Right hindlimb (tissue), 1 donor: Measurements from ENCODE around the gene FARP1.

Experiments used
- DNase-seq: peaks from one replicate; pipeline ENCODE4 v3.0.0-alpha.2; 2018

The FARP1 gene

GRCh38 chr13:98293103-98293502, 150.2 kb downstream of the FARP1 start:
- DNase-seq: no peak

- DNase-seq: no peak
Measured at GRCh38 chr13:98293570-98294142, 150.8 kb downstream of the FARP1 start.

- no peak for DNase-seq
Measured at GRCh38 chr13:98295371-98295770, 152.5 kb downstream of the FARP1 start.

- peak; percentile 3 for DNase-seq
Measured at GRCh38 chr13:98297051-98297450, 154.2 kb downstream of the FARP1 start.

- DNase-seq: peak; percentile 1
Measured at GRCh38 chr13:98297745-98298144, 154.9 kb downstream of the FARP1 start.

- DNase-seq: peak; percentile 20
Measured at GRCh38 chr13:98298599-98298998, 155.7 kb downstream of the FARP1 start.

GRCh38 chr13:98299235-98299965, 156.5 kb downstream of the FARP1 start:
- DNase-seq: no peak

- no peak for DNase-seq
Measured at GRCh38 chr13:98299966-98300350, 157.1 kb downstream of the FARP1 start.

- DNase-seq: peak; percentile 55
Measured at GRCh38 chr13:98300956-98301641, 158.2 kb downstream of the FARP1 start.

- peak; percentile 16 for DNase-seq
Measured at GRCh38 chr13:98301721-98302120, 158.8 kb downstream of the FARP1 start.

- DNase-seq: peak; percentile 16
Measured at GRCh38 chr13:98303858-98304257, 161.0 kb downstream of the FARP1 start.

- no peak for DNase-seq
Measured at GRCh38 chr13:98305670-98306069, 162.8 kb downstream of the FARP1 start.

- no peak for DNase-seq
Measured at GRCh38 chr13:98307463-98308085, 164.7 kb downstream of the FARP1 start.

- no peak for DNase-seq
Measured at GRCh38 chr13:98308086-98308911, 165.4 kb downstream of the FARP1 start.

- no peak for DNase-seq
Measured at GRCh38 chr13:98309569-98310335, 166.9 kb downstream of the FARP1 start.

GRCh38 chr13:98310485-98311199, 167.7 kb downstream of the FARP1 start:
- no peak for DNase-seq

- no peak for DNase-seq
Measured at GRCh38 chr13:98311200-98311548, 168.3 kb downstream of the FARP1 start.

- no peak for DNase-seq
Measured at GRCh38 chr13:98312606-98313005, 169.7 kb downstream of the FARP1 start.

- no peak for DNase-seq
Measured at GRCh38 chr13:98313023-98313921, 170.4 kb downstream of the FARP1 start.

GRCh38 chr13:98313922-98314292, 171.0 kb downstream of the FARP1 start:
- no peak for DNase-seq
